ENCODE data around the gene LPA.

Gene LPA

DNA sequence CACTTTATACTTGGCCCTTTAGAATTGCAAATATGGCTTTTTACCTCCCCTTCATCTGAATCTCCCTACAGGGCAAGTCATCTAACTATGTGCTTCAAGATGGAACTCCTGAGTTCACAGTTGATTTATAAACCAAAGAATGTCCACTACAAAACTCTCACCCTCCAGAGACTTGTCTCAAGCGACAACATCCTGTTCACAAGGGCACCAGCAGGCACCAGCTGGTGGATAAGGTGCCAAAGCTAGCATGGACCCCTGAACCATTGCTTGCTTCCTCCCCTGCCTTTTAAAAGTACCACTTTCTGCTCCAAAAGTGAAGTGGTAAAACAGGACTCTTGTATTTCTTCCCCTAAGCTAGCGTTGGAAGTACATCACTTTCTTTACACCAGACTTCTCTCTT lies 154.5 kb downstream of the LPA start:
- no peak for DNase-seq

DNA sequence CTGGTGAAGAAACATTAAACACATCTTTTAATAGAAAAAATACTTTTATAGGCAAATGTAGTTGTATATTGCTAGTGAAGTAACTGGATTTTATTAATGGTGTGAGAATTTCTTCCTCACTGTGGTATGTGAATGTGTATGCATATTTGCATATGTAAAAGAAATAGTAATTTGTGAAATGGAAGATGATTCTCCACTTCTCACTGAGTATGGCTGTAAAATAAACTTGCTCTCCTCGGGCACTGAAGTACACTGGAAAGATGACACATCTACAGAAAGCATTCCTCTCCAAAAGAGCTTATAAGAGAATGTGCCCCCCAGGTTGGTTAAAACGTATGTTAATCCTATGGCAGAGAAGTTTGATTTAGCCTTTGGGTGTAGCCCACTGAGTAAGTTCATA lies 155.5 kb downstream of the LPA start:
- DNase-seq = no peak

DNA sequence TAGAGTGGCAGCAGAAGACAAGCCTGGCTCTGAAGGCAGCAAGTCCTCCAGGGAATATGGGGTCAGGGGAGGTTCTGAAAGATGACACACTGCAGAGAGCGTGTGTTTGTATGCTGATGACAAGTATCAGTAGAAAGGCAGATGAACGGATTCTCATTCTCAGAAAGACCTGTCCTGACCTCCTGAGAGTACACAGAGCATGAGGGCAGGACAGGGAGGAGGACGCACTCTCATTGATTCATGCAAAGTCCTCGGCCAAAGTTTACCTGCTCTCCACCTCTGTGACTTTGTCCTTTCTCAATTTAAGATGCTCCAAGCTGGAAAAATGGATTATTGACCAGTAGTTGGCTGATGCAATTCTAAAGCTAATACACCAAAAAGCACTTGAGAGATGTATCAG lies 156.7 kb downstream of the LPA start:
- DNase-seq = no peak

DNA sequence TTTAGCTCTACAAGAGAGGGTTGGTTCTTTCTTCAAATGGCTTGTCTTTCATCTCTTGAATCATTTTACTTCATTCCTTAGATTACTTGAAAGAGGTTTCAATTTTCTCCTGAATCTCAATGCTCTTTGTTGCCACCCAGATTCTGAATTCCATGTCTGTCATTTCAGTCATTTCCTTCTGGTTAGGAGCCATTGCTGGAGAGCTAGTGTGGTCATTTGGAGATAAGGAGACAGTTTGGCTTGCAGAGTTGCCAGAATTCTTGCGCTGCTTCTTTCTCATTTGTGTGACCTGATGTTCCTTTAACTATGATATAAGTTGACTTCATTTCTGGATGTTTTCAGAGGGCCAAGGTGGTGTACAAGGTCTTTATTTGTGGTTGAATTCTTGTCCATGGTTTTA lies 158.1 kb downstream of the LPA start:
- no peak for DNase-seq

DNA sequence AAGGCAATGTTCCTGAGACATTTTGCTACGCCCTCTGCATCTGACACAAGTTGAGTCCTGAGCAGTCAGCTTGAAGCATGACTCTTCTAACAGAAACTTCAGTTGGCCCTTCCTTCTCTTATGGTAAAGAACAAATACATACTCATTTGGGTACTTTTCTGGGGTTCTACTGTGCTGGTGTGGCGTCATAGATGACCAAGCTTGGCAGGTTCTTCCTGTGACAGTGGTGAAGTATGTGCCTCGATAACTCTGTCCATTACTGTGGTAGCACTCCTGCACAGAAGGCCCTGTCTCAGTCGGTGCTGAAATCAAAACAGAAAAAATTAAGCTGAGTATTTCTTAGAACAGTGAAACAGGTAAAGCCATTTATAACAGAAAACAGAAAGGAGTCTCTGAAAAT lies 163.4 kb downstream of the LPA start:
- DNase-seq = no peak

DNA sequence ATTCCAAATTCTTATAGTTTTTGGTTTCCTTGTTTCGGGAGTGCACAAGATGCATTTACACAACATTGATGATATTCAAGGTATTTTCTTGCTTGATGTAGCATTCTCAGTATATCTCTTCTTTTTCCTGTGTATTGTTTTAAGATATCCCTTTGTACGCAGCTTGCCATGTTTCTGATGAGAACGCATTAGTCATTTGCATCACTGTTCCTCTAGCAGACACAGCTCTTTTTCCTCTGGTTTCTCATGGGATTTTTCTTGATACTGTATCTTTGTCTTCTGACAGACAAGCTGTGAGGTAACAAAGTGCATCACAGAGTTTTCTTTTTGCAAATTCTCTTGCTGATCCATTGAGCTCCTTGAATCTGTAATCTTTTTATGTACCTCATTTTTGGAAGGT lies 169.5 kb downstream of the LPA start:
- no peak for DNase-seq

DNA sequence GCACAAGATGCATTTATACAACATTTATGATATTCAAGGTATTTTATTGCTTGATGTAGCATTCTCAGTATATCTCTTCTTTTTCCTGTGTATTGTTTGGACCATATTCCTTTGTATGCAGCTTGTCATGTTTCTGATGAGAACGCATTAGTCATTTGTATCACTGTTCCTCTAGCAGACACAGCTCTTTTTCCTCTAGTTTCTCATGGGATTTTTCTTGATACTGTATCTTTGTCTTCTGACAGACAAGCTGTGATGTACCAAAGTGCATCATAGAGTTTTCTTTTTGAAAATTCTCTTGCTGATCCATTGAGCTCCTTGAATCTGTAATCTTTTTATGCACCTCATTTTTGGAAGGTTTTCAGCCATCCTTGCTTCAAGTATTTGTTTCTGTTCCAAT lies 175.0 kb downstream of the LPA start:
- no peak for DNase-seq

DNA sequence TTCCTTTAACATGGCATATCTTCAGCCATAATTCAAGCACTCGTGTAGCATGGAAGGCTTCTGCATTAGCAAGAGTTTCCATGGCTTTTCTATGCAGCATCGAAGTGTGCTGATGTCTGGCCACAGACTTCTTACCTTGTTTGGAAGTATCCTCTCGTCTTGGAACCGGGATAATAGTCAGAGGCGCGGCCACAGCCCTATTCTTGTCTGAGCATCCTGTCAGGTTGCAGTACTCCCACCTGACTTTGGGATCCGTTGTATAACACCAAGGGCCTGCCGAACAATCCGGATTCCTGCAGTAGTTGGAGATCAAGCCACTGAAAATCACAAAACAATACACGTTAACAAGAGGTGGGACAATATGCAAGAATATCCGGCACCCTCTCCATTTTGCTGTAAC lies 177.0 kb downstream of the LPA start:
- no peak for DNase-seq

Data from NCI-H82 (cell line).